NB4 (cell line): Measurements from ENCODE around the gene FKRP.
A peak's percentile ranks its signal among the peaks of the same experiment; 100 is the strongest.

Experiments used
- DNase-seq: peaks from one replicate; pipeline ENCODE4 v3.0.0; 2010; ENCODE audit warnings: low read depth
- H3K4me3 ChIP-seq: one replicate; pipeline ENCODE4 v1.5.1; 2011; ENCODE audit warnings: mild to moderate bottlenecking, low read depth, low read length, moderate library complexity
- MYC ChIP-seq: IDR thresholded peaks from 2 replicates; pipeline ENCODE4 v1.6.1; 2011; ENCODE audit warnings: low read depth, low read length
- POLR2A ChIP-seq: IDR thresholded peaks from 2 replicates; pipeline ENCODE4 v1.6.1; 2011; ENCODE audit warnings: mild to moderate bottlenecking; ENCODE audit not compliant: insufficient read length; ENCODE audit errors: extremely low read depth
- TF ChIP-seq, protein P1 (sequence below): IDR thresholded peaks from one replicate; pipeline ENCODE4 v1.5.1; 2012; ENCODE audit warnings: low read depth, low read length
- TF ChIP-seq, protein P2 (sequence below): IDR thresholded peaks from 2 replicates; pipeline ENCODE4 v1.6.1; 2011; ENCODE audit warnings: low read depth, low read length

FKRP gene

DNA sequence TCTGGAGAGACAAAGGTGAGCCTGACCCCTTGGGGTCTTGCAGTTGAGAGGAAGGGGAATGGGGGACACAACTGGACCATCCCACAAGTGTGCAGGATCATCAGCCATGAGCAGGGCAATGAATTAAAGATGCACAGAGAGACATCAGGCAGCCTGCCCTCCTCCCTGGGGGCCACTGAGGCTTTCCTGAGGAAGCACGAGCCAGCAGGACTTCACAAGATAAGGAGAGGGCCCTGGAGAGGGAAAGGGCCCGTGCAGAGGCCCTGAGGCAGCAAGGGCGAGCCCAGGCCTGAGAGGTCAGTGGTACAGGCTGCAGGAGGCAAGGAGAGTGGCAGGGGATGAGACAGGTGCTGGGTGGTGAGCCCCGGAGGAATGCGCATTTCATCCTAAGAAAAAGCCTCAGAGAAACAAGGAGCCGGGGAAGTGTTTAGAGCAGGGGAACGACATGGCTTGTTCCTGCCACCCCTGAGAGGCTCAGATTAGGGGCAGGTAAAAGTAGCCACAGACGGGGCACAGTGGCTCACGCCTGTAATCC is 19.9 kb upstream of the FKRP start:
- H3K4me3 ChIP-seq = no peak overlapping the region
- TF ChIP-seq POLR2A (no peak), MYC (no peak)
- TF ChIP-seq, protein P1, sequence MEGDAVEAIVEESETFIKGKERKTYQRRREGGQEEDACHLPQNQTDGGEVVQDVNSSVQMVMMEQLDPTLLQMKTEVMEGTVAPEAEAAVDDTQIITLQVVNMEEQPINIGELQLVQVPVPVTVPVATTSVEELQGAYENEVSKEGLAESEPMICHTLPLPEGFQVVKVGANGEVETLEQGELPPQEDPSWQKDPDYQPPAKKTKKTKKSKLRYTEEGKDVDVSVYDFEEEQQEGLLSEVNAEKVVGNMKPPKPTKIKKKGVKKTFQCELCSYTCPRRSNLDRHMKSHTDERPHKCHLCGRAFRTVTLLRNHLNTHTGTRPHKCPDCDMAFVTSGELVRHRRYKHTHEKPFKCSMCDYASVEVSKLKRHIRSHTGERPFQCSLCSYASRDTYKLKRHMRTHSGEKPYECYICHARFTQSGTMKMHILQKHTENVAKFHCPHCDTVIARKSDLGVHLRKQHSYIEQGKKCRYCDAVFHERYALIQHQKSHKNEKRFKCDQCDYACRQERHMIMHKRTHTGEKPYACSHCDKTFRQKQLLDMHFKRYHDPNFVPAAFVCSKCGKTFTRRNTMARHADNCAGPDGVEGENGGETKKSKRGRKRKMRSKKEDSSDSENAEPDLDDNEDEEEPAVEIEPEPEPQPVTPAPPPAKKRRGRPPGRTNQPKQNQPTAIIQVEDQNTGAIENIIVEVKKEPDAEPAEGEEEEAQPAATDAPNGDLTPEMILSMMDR = no peak
- TF ChIP-seq, protein P2, sequence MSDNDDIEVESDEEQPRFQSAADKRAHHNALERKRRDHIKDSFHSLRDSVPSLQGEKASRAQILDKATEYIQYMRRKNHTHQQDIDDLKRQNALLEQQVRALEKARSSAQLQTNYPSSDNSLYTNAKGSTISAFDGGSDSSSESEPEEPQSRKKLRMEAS = no peak
- no peak for DNase-seq

DNA sequence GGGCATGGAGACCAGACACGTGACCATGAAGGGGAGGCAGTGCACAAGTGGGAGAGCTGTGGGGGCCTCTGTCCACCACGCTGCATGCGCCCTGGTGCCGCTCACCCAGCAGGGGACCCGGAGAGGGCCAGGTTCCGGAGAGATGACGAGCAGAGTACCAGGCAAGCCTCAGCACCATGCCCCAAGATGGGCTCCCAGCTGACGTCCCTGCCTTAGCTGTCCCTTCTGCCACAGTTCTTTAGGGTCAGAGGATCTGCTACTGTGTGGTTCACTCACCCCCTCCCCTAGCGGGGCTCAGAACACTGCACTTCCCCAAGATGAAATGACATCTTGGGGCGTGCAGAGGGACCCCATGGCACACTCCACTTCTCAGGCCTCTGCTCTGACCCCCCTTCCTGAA is 19.3 kb upstream of the FKRP start:
- no peak overlapping the region for H3K4me3 ChIP-seq
- DNase-seq = peak; percentile 47
- TF ChIP-seq POLR2A (no peak), MYC (no peak)
- TF ChIP-seq, protein P1 = no peak
- TF ChIP-seq, protein P2 = 0 out of 2 replicates have a peak, but pooled peaks have one; percentile 2

DNA sequence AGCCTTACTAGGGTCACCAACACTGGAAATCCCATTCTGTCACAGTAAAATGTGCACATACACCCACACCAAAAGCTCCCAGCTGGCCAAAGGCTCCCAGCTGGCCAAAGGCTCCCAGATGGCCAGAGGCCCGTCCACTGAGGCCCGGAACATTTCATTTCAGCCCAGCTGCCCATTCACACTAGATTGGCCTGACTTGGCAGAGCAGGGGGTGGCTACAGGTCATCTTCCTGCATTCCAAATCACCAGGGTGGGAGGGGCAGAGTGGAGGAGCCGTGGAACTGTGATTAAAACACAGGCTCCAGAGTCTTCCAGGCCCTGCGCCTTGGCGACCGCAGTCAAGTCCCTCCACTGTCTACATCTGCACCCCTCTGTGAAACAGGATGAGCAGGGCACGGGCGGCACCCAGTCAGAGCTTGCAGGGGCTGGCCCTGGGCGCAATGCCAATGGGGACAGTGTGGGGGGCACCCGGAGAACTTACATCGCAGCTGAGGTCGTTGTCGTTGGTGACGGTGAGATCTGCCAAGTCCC is 18.8 kb upstream of the FKRP start:
- H3K4me3 ChIP-seq = no peak overlapping the region
- no peak for DNase-seq
- TF ChIP-seq, protein P1 = no peak

DNA sequence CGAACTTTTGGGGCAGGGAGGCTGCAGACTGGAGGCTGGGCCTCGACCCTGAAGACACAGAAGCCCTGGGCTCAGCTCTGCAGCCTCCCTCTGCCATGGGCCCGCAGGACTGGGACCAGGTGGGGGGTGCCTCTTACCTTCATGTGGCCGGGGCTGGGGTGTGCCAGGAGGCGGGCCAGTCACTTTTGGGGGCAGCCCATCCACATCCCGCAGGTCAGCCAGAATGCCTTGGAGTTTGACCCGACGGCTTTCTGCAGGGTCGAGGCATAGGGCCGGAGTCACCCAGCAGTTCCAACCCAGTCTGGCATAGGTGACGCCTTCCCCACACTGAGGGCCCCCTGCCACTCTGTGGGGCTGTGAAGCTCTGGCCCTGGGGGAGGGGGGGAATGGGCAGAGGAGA is 18.1 kb upstream of the FKRP start:
- DNase-seq = no peak
- no peak overlapping the region for H3K4me3 ChIP-seq
- TF ChIP-seq, protein P1 = no peak
- TF ChIP-seq POLR2A (no peak), MYC (no peak)
- TF ChIP-seq, protein P2 = no peak

DNA sequence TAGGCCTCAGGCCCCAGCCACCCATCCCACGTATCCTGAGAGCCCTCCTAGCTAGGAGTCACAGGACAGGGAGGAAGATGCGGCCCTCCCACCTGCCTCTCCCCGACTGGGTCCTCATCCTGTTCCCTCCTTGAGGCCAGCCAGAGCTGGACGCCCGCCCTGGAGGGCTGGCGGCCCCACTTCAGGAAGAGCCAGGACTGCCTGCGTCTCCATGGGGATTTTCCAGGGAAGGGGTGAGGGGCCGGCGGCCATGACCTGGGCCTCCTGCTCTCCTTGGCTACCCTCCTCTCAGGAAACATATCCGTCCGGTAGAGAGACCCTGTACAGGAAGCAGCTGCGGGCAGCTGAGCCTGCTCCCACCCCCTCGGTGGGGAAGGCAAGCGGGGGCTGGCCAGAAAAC is 17.6 kb upstream of the FKRP start:
- no peak for DNase-seq
- no peak for TF ChIP-seq POLR2A
- TF ChIP-seq MYC = no peak
- TF ChIP-seq, protein P2 = no peak
- TF ChIP-seq, protein P1 = no peak
- no peak overlapping the region for H3K4me3 ChIP-seq
